Mammary epithelial cell (primary cell): Measurements from ENCODE around the gene PDZD7.

Experiments used
- EZH2 ChIP-seq: IDR thresholded peaks from 2 replicates; pipeline ENCODE4 v1.6.1; 2012; ENCODE audit warnings: low read length, inconsistent platforms, borderline replicate concordance
- TF ChIP-seq, protein P1 (sequence below), 2 donors: IDR thresholded peaks in 1 of 2; conservative IDR thresholded peaks in 1 of 2; 2 replicates each; pipeline ENCODE4 v1.5.1; 2011 to 2012; ENCODE audit warnings: inconsistent platforms in 2 of 2, low read length in 2 of 2, mild to moderate bottlenecking in 2 of 2, control low read depth in 1 of 2, low read depth in 1 of 2; ENCODE audit not compliant: insufficient read depth in 1 of 2; ENCODE audit errors: extremely low read depth in 1 of 2

DNA sequence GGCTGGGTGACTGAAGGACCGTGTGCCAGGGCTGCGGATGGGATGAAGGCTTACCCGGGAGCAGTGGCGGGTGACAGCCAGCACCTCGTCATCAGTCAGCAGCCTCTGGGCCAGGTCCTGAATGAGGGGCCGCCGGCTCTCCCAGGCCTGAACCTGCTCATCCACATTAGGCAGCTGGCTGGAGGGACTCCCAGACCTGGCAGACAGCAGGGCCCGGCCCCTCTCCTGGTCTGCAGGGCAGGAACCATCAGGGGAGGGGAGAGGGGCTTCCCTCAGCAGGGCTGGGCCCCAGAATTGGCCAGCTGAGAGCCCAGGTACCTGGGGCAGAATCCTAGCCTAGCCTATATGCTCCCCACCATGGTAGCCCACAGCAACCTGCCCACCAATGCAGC is 15.4 kb downstream of the PDZD7 start:
- no peak for TF ChIP-seq EZH2
- TF ChIP-seq, protein P1, sequence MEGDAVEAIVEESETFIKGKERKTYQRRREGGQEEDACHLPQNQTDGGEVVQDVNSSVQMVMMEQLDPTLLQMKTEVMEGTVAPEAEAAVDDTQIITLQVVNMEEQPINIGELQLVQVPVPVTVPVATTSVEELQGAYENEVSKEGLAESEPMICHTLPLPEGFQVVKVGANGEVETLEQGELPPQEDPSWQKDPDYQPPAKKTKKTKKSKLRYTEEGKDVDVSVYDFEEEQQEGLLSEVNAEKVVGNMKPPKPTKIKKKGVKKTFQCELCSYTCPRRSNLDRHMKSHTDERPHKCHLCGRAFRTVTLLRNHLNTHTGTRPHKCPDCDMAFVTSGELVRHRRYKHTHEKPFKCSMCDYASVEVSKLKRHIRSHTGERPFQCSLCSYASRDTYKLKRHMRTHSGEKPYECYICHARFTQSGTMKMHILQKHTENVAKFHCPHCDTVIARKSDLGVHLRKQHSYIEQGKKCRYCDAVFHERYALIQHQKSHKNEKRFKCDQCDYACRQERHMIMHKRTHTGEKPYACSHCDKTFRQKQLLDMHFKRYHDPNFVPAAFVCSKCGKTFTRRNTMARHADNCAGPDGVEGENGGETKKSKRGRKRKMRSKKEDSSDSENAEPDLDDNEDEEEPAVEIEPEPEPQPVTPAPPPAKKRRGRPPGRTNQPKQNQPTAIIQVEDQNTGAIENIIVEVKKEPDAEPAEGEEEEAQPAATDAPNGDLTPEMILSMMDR (conservative IDR thresholded peaks at IDR 0.05 in 1 of 2, IDR thresholded peaks at IDR 0.05 in 1 of 2; ENCODE audit: extremely low read depth in 1 of 2, insufficient read depth in 1 of 2, low read depth in 1 of 2, low read length in 2 of 2), result no peak
